Sigmoid colon (tissue), 7 donors: ENCODE data around the gene FGF12. TPM values are rescaled to one million over a fixed set of nuclear protein-coding genes. Genes with fewer than 3 reads are reported as not detected.

ENCODE experiments used
- DNase-seq: peaks from one replicate; pipeline ENCODE4 v3.0.0-alpha.2; 2019
- H3K27ac ChIP-seq, 4 donors: fragments of 200-600 bp; sonication (generic); one replicate each; pipeline ENCODE4 v1.5.1; 2016 to 2019; ENCODE audit warnings: mild to moderate bottlenecking in 1 of 4
- H3K27me3 ChIP-seq, 3 donors: fragments of 200-600 bp; sonication (generic); one replicate each; pipeline ENCODE4 v1.5.1; 2019; ENCODE audit warnings: mild to moderate bottlenecking in 1 of 3
- H3K36me3 ChIP-seq, 4 donors: fragments of 200-600 bp; sonication (generic); one replicate each; pipeline ENCODE4 v1.5.1; 2016 to 2019
- H3K4me1 ChIP-seq, 4 donors: fragments of 200-600 bp; sonication (generic); one replicate each; pipeline ENCODE4 v1.5.1; 2017 to 2019
- H3K4me3 ChIP-seq, 4 donors: fragments of 200-600 bp; sonication (generic); one replicate each; pipeline ENCODE4 v1.5.1; 2017 to 2019; ENCODE audit warnings: mild to moderate bottlenecking in 2 of 4, moderate library complexity in 1 of 4
- H3K9me3 ChIP-seq, 4 donors: fragments of 200-600 bp in 3 of 4; sonication (generic) in 3 of 4; one replicate each; pipeline versions ENCODE4 v1.5.1 to v1.6.1; 2013 to 2019
- CTCF ChIP-seq, 4 experiments: fragments of 450-650 bp in 3 of 4; fragments of 200-600 bp in 1 of 4; IDR thresholded peaks; one replicate each; pipeline ENCODE4 v1.5.1; 2016 to 2019; ENCODE audit warnings: antibody characterized with exemption in 4 of 4, mild to moderate bottlenecking in 3 of 4, moderate library complexity in 2 of 4
- EP300 ChIP-seq, 4 donors: sonication (generic); formaldehyde crosslinking; IDR thresholded peaks; one replicate each; pipeline ENCODE4 v1.6.1; 2017; ENCODE audit warnings: antibody characterized with exemption in 4 of 4
- POLR2A ChIP-seq, 2 donors: fragments of 450-650 bp; IDR thresholded peaks; one replicate each; pipeline ENCODE4 v1.6.1; 2016; ENCODE audit warnings: antibody characterized with exemption in 2 of 2, mild to moderate bottlenecking in 2 of 2, moderate library complexity in 2 of 2
- POLR2AphosphoS5 ChIP-seq, 4 donors: sonication (generic); formaldehyde crosslinking; IDR thresholded peaks; one replicate each; pipeline ENCODE4 v1.6.1; 2017; ENCODE audit warnings: antibody characterized with exemption in 4 of 4
- WGBS, 2 donors: extraction: QIAGEN DNeasy Blood & Tissue Kit; methylation state at CpG; one replicate each; pipeline ENCODE4 v1.1.7; 2013; 5-methylcytosine and 5-hydroxymethylcytosine counted together
- intact Hi-C: fragments of 100-400 bp; cut with DNase I; formaldehyde crosslinking; loops from one replicate; pipeline ENCODE4 v1.15.1; 2023
- polyA plus RNA-seq, 3 donors: library from polyadenylated mRNA; stranded (reverse); fragments of 200-250 nt; gene quantifications; one replicate each; pipeline ENCODE4 v1.2.3, GENCODE V29; 2013
- total RNA-seq, 4 donors: library from RNA; depleted of rRNA; stranded (reverse); fragments of >200 nt; gene quantifications; one replicate each; pipeline ENCODE4 v1.1.0, GENCODE V29; 2016
- donor health status: healthy with polysubstance abuse.
- donor health status: Bipolar disorder and iron deficiency.
- donor health status: healthy.

The FGF12 gene
- total and polyA plus RNA-seq, 7 donors: 0.32 to 7.8 (median 1.8) TPM

- no peaks in the 10 kb centered on the region for H3K9me3 ChIP-seq
- DNase-seq: no peak
- no peaks in the 10 kb centered on the region for H3K36me3 ChIP-seq
- H3K27me3 ChIP-seq: no peaks in the 10 kb centered on the region
- TF ChIP-seq POLR2AphosphoS5 (IDR thresholded peaks at IDR 0.05) (no peak), POLR2A (IDR thresholded peaks at IDR 0.05) (no peak), CTCF (IDR thresholded peaks at IDR 0.05) (no peak), EP300 (IDR thresholded peaks at IDR 0.05) (no peak)
- no peak overlapping the region for H3K4me3 ChIP-seq
- intact Hi-C loops: no loop called here
- no peak overlapping the region for H3K27ac ChIP-seq
- H3K4me1 ChIP-seq: no peaks in the 10 kb centered on the region
- 22 to 68% methylated on average over 3 of the region's 3 CpGs for WGBS, 2 donors
These were observed 454.2 kb downstream of the FGF12 start for GRCh38 chr3:192273001-192273696.

- Histone ChIP-seq H3K4me3 (no peak overlapping the region), H3K9me3 (no peaks in the 10 kb centered on the region), H3K27me3 (no peaks in the 10 kb centered on the region), H3K27ac (no peak overlapping the region), H3K36me3 (no peaks in the 10 kb centered on the region), H3K4me1 (no peaks in the 10 kb centered on the region)
- intact Hi-C loops: no loop called here
- DNase-seq: no peak
- TF ChIP-seq CTCF (IDR thresholded peaks at IDR 0.05): no peak
- TF ChIP-seq EP300 (IDR thresholded peaks at IDR 0.05): no peak
- no peak for TF ChIP-seq POLR2A (IDR thresholded peaks at IDR 0.05)
- no peak for TF ChIP-seq POLR2AphosphoS5 (IDR thresholded peaks at IDR 0.05)
- 75 to 80% methylated on average over 4 of the region's 4 CpGs for WGBS, 2 donors
These were observed 465.3 kb downstream of the FGF12 start for GRCh38 chr3:192262001-192262400.

- no peaks in the 10 kb centered on the region for H3K36me3 ChIP-seq
- 67 to 80% methylated on average over 3 of the region's 3 CpGs for WGBS, 2 donors
- DNase-seq: no peak
- H3K4me1 ChIP-seq: no peaks in the 10 kb centered on the region
- no peaks in the 10 kb centered on the region for H3K9me3 ChIP-seq
- no peak overlapping the region for H3K4me3 ChIP-seq
- H3K27ac ChIP-seq: no peak overlapping the region
- intact Hi-C loops: no loop called here
- TF ChIP-seq POLR2A (IDR thresholded peaks at IDR 0.05) (no peak), CTCF (IDR thresholded peaks at IDR 0.05) (no peak), POLR2AphosphoS5 (IDR thresholded peaks at IDR 0.05) (no peak), EP300 (IDR thresholded peaks at IDR 0.05) (no peak)
- H3K27me3 ChIP-seq: no peaks in the 10 kb centered on the region
These were observed 466.2 kb downstream of the FGF12 start for GRCh38 chr3:192261135-192261534.

GRCh38 chr3:192260116-192261010, 467.0 kb downstream of the FGF12 start:
- no peaks in the 10 kb centered on the region for H3K9me3 ChIP-seq
- intact Hi-C loops: no loop called here
- TF ChIP-seq POLR2A (IDR thresholded peaks at IDR 0.05) (no peak), CTCF (IDR thresholded peaks at IDR 0.05) (no peak), EP300 (IDR thresholded peaks at IDR 0.05) (no peak), POLR2AphosphoS5 (IDR thresholded peaks at IDR 0.05) (no peak)
- H3K27ac ChIP-seq: no peak overlapping the region
- H3K4me3 ChIP-seq: no peak overlapping the region
- WGBS, 2 donors: 85 to 88% methylated on average over 5 of the region's 5 CpGs
- H3K27me3 ChIP-seq: no peaks in the 10 kb centered on the region
- no peaks in the 10 kb centered on the region for H3K4me1 ChIP-seq
- no peaks in the 10 kb centered on the region for H3K36me3 ChIP-seq
- DNase-seq: no peak
